ENCODE results near the gene MAP1S. TPM values are rescaled to one million over a fixed set of nuclear protein-coding genes. Genes with fewer than 3 reads are reported as not detected.

Gene MAP1S
- polyA plus RNA-seq, 1 of the 3 experiments (the other 2 are of a cell fraction) = 18.4 TPM

- H3K27ac ChIP-seq (ENCODE audit: low read depth in 2 of 2, low read length in 1 of 2) = no peak overlapping the region
- H3K9me3 ChIP-seq = no peaks in the 10 kb centered on the region
- TF ChIP-seq, protein P1, sequence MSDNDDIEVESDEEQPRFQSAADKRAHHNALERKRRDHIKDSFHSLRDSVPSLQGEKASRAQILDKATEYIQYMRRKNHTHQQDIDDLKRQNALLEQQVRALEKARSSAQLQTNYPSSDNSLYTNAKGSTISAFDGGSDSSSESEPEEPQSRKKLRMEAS (IDR thresholded peaks at IDR 0.05; ENCODE audit: low read depth) = no peak
- TF ChIP-seq MEF2A (IDR thresholded peaks at IDR 0.05; ENCODE audit: borderline replicate concordance, low read depth) (no peak), RAD21 (IDR thresholded peaks at IDR 0.05; ENCODE audit: low read length) (no peak), REST (IDR thresholded peaks at IDR 0.05; ENCODE audit: low read depth, low read length) (no peak), PBX3 (IDR thresholded peaks at IDR 0.05) (no peak), CHD2 (IDR thresholded peaks at IDR 0.05; ENCODE audit: low read length, partially characterized antibody) (no peak), SIN3A (IDR thresholded peaks at IDR 0.05; ENCODE audit: borderline replicate concordance, low read depth, low read length) (no peak), TEAD4 (IDR thresholded peaks at IDR 0.05; ENCODE audit: borderline replicate concordance, insufficient read depth) (no peak), MXI1 (IDR thresholded peaks at IDR 0.05; ENCODE audit: low read depth, low read length) (no peak), RCOR1 (IDR thresholded peaks at IDR 0.05; ENCODE audit: low read length) (no peak)
- TF ChIP-seq, protein P2, sequence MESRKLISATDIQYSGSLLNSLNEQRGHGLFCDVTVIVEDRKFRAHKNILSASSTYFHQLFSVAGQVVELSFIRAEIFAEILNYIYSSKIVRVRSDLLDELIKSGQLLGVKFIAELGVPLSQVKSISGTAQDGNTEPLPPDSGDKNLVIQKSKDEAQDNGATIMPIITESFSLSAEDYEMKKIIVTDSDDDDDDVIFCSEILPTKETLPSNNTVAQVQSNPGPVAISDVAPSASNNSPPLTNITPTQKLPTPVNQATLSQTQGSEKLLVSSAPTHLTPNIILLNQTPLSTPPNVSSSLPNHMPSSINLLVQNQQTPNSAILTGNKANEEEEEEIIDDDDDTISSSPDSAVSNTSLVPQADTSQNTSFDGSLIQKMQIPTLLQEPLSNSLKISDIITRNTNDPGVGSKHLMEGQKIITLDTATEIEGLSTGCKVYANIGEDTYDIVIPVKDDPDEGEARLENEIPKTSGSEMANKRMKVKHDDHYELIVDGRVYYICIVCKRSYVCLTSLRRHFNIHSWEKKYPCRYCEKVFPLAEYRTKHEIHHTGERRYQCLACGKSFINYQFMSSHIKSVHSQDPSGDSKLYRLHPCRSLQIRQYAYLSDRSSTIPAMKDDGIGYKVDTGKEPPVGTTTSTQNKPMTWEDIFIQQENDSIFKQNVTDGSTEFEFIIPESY (IDR thresholded peaks at IDR 0.05; ENCODE audit: borderline replicate concordance, low read depth) = no peak
- TF ChIP-seq, protein P3, sequence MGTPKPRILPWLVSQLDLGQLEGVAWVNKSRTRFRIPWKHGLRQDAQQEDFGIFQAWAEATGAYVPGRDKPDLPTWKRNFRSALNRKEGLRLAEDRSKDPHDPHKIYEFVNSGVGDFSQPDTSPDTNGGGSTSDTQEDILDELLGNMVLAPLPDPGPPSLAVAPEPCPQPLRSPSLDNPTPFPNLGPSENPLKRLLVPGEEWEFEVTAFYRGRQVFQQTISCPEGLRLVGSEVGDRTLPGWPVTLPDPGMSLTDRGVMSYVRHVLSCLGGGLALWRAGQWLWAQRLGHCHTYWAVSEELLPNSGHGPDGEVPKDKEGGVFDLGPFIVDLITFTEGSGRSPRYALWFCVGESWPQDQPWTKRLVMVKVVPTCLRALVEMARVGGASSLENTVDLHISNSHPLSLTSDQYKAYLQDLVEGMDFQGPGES (IDR thresholded peaks at IDR 0.05; ENCODE audit: low read depth, low read length) = no peak
- no peaks in the 10 kb centered on the region for H3F3A ChIP-seq (replicated peaks; ENCODE audit: insufficient read depth)
- no peaks in the 10 kb centered on the region for H4K20me1 ChIP-seq (ENCODE audit: insufficient read depth)
- no peaks in the 10 kb centered on the region for H3K36me3 ChIP-seq (replicated peaks in 1 of 2; ENCODE audit: control insufficient read depth in 1 of 2, insufficient read depth in 2 of 2, low read length in 1 of 2)
- ChIA-PET CTCF (interaction anchor here (1.0 to 1.4 kb wide), 4 partner anchors 8 to 300 kb away, joined by 3 to 4 read pairs (median 3); no protein-coding TSS in a partner anchor), POLR2A (no interaction called here)
- no peaks in the 10 kb centered on the region for H3K79me2 ChIP-seq (ENCODE audit: insufficient read depth)
- H3K9ac ChIP-seq = no peak overlapping the region
- H3K4me1 ChIP-seq (ENCODE audit: control insufficient read depth in 1 of 2, insufficient read depth in 2 of 2, low read depth in 1 of 2, low read length in 1 of 2) = no peaks in the 10 kb centered on the region; a peak in 1 of 4 replicates
- 90% methylated on average over 15 of the region's 29 CpGs for WGBS (ENCODE audit: low lambda C conversion rate)
- H3K27me3 ChIP-seq (ENCODE audit: insufficient read depth) = no peaks in the 10 kb centered on the region
- H3K4me3 ChIP-seq (ENCODE audit: low read depth in 2 of 2, low read length in 1 of 2) = no peak overlapping the region; a peak in 1 of 4 replicates
- no peak overlapping the region for H3K4me2 ChIP-seq
- DNase-seq = no peak
- no peaks in the 10 kb centered on the region for H3K9me2 ChIP-seq
- H2AFZ ChIP-seq (ENCODE audit: low read depth) = no peak overlapping the region
Observed at GRCh38 chr19:17766543-17767131, 47.4 kb downstream of the MAP1S start.

Measured in SK-N-SH (cell line).